GM18519 (cell line): ENCODE results near the gene KDM5A.
"Not testable (repeated sequence)": the region's sequence is repeated elsewhere in the genome, so short reads cannot be mapped to it uniquely, and the experiment has no call there.

Experiments
- ATAC-seq: cut with Tn5 transposase; IDR thresholded peaks from one replicate; pipeline ENCODE4 v1.9.1; 2021; ENCODE audit warnings: mild to moderate bottlenecking, moderate library complexity; ENCODE audit not compliant: unreplicated experiment, low FRiP score

The KDM5A gene

GRCh38 chr12:334125-334524 lies 55.0 kb downstream of the KDM5A start:
- no peak for ATAC-seq

GRCh38 chr12:332581-333205 lies 56.4 kb downstream of the KDM5A start:
- no peak for ATAC-seq

- no peak for ATAC-seq
Measured at GRCh38 chr12:331287-331686, 57.8 kb downstream of the KDM5A start.

- ATAC-seq = no peak
Measured at GRCh38 chr12:325906-326305, 63.2 kb downstream of the KDM5A start.

GRCh38 chr12:323507-323906 lies 65.6 kb downstream of the KDM5A start:
- no peak for ATAC-seq

GRCh38 chr12:321606-322326 lies 67.4 kb downstream of the KDM5A start:
- ATAC-seq = no peak

GRCh38 chr12:318759-319515 lies 70.2 kb downstream of the KDM5A start:
- ATAC-seq = no peak

GRCh38 chr12:308511-308910 lies 80.6 kb downstream of the KDM5A start:
- ATAC-seq = no peak

- no peak for ATAC-seq
Measured at GRCh38 chr12:307406-307805, 81.7 kb downstream of the KDM5A start.

GRCh38 chr12:304805-305204 lies 84.3 kb downstream of the KDM5A start:
- ATAC-seq = no peak

- not testable (repeated sequence) for ATAC-seq
Measured at GRCh38 chr12:302766-303165, 86.4 kb downstream of the KDM5A start.

- not testable (repeated sequence) for ATAC-seq
Measured at GRCh38 chr12:300166-300565, 89.0 kb downstream of the KDM5A start.

GRCh38 chr12:299511-299910 lies 89.6 kb downstream of the KDM5A start:
- not testable (repeated sequence) for ATAC-seq

GRCh38 chr12:298059-298458 lies 91.1 kb downstream of the KDM5A start:
- not testable (repeated sequence) for ATAC-seq

GRCh38 chr12:295132-295531 lies 94.0 kb downstream of the KDM5A start:
- ATAC-seq = no peak

GRCh38 chr12:293199-293598 lies 95.9 kb downstream of the KDM5A start:
- ATAC-seq = no peak

- no peak for ATAC-seq
Measured at GRCh38 chr12:292186-292585, 96.9 kb downstream of the KDM5A start.

- ATAC-seq = no peak
Measured at GRCh38 chr12:291153-291723, 97.9 kb downstream of the KDM5A start.

GRCh38 chr12:288687-289086 lies 100.4 kb downstream of the KDM5A start:
- no peak for ATAC-seq

- ATAC-seq = no peak
Measured at GRCh38 chr12:286531-287300, 102.4 kb downstream of the KDM5A start.
